K562 (cell line): Measurements from ENCODE around the gene GPR35. TPM values are rescaled to one million over a fixed set of nuclear protein-coding genes. Genes with fewer than 3 reads are reported as not detected.

Experiments used
- CHD2 ChIP-seq: IDR thresholded peaks from 2 replicates; pipeline ENCODE4 v1.6.1; 2011; ENCODE audit warnings: low read depth, low read length
- CHD7 ChIP-seq: fragments of 200-600 bp; sonication (generic); IDR thresholded peaks from one replicate; pipeline ENCODE4 v1.6.1; 2012; ENCODE audit warnings: mild to moderate bottlenecking, low read depth, low read length, inconsistent platforms
- DIDO1 ChIP-seq: fragments of 450-650 bp; IDR thresholded peaks from 2 replicates; pipeline ENCODE4 v1.6.1; 2016; ENCODE audit warnings: low read depth, missing biosample characterization, missing genetic modification characterization
- ERF ChIP-seq: fragments of 450-650 bp; formaldehyde crosslinking; IDR thresholded peaks from 2 replicates; pipeline ENCODE4 v1.4.0; 2020; ENCODE audit warnings: mild to moderate bottlenecking, mixed read lengths
- ESRRB ChIP-seq: fragments of 250-450 bp; sonication (Bioruptor Pico); IDR thresholded peaks from 2 replicates; pipeline ENCODE4 v1.5.0; 2020; ENCODE audit warnings: mild to moderate bottlenecking, moderate library complexity, borderline replicate concordance
- FIP1L1 ChIP-seq: fragments of 200-400 bp; formaldehyde crosslinking; IDR thresholded peaks from 2 replicates; pipeline ENCODE4 v1.6.1; 2018; ENCODE audit warnings: mild to moderate bottlenecking, low read depth, low read length; ENCODE audit not compliant: poor library complexity, severe bottlenecking
- IFI16 ChIP-seq: fragments of 250-450 bp; sonication (Bioruptor Pico); IDR thresholded peaks from 2 replicates; pipeline ENCODE4 v2.1.2; 2022; ENCODE audit warnings: mild to moderate bottlenecking, inconsistent platforms
- MEF2D ChIP-seq: conservative IDR thresholded peaks from 2 replicates; pipeline ENCODE4 v1.6.1; 2016; ENCODE audit warnings: low read depth, missing genetic modification characterization, missing compliant biosample characterization
- MXI1 ChIP-seq: IDR thresholded peaks from 2 replicates; pipeline ENCODE4 v1.6.1; 2011; ENCODE audit warnings: low read depth, mild to moderate bottlenecking, improper control_type of control experiment, low read length
- MYC ChIP-seq, 2 experiments: fragments of 250-450 bp in 1 of 2; sonication (Bioruptor Pico) in 1 of 2; IDR thresholded peaks; 2 replicates each; pipeline versions ENCODE4 v1.5.1 to v1.6.1; 2012 to 2021; ENCODE audit warnings: low read depth in 2 of 2, borderline replicate concordance in 1 of 2, improper control_type of control experiment in 1 of 2, low read length in 1 of 2, mild to moderate bottlenecking in 1 of 2, moderate library complexity in 1 of 2
- NCOA6 ChIP-seq: fragments of 450-650 bp; IDR thresholded peaks from 2 replicates; pipeline ENCODE4 v1.6.1; 2017; ENCODE audit warnings: mild to moderate bottlenecking
- NUFIP1 ChIP-seq: fragments of 450-650 bp; IDR thresholded peaks from 2 replicates; pipeline ENCODE4 v1.6.1; 2018; ENCODE audit not compliant: partially characterized antibody
- RAD21 ChIP-seq, 2 experiments: fragments of 250-450 bp in 1 of 2; fragments of 450-650 bp in 1 of 2; sonication (Bioruptor Pico) in 1 of 2; formaldehyde crosslinking in 1 of 2; IDR thresholded peaks in 1 of 2; conservative IDR thresholded peaks in 1 of 2; 2 replicates each; pipeline versions ENCODE4 v1.4.0 to v1.8.0; 2020 to 2022; ENCODE audit warnings: mild to moderate bottlenecking in 2 of 2, moderate library complexity in 1 of 2
- RB1 ChIP-seq: fragments of 450-650 bp; IDR thresholded peaks from 2 replicates; pipeline ENCODE4 v1.6.1; 2017; ENCODE audit warnings: low read depth, mild to moderate bottlenecking
- SIRT6 ChIP-seq: IDR thresholded peaks from one replicate; pipeline ENCODE4 v1.6.1; 2012; ENCODE audit warnings: low read depth, mild to moderate bottlenecking, control low read depth, inconsistent platforms, low read length, moderate library complexity
- SMARCC2 ChIP-seq: fragments of 450-650 bp; IDR thresholded peaks from 2 replicates; pipeline ENCODE4 v1.6.1; 2017; ENCODE audit warnings: antibody characterized with exemption, moderate library complexity, mild to moderate bottlenecking, low read depth
- SNIP1 ChIP-seq: fragments of 450-650 bp; IDR thresholded peaks from 2 replicates; pipeline ENCODE4 v1.7.1; 2017; ENCODE audit warnings: low read depth, mild to moderate bottlenecking
- TEAD2 ChIP-seq: fragments of 450-650 bp; IDR thresholded peaks from 2 replicates; pipeline ENCODE4 v1.6.1; 2016; ENCODE audit warnings: missing genetic modification characterization, control low read depth, missing compliant biosample characterization
- polyA plus RNA-seq, 8 experiments: library from polyadenylated mRNA; depleted of rRNA in 4 of 8; stranded (reverse) in 5 of 8; unstranded in 3 of 8; fragments of >200 nt; fragmentation: Nextera tagmentation in 2 of 8; fragmentation: Illumina TruSeq in 1 of 8; extraction: Ambion mirVana in 2 of 8; extraction: Trizol in 1 of 8; gene quantifications; 2 replicates each; pipeline versions ENCODE4 v1.2.1 to v1.2.3, GENCODE V29; 2011 to 2014; ENCODE audit warnings: inconsistent platforms in 1 of 8, missing spikeins in 1 of 8
- total RNA-seq, 7 experiments: library from RNA; depleted of rRNA in 6 of 7; stranded (reverse); fragments of >200 nt in 6 of 7; fragmentation: Illumina TruSeq in 2 of 7; extraction: Trizol in 2 of 7; gene quantifications; 2 replicates each; pipeline versions ENCODE4 v1.2.1 to v1.2.3, GENCODE V29; 2011 to 2021; ENCODE audit warnings: low replicate concordance in 1 of 7

GPR35 gene
- total and polyA plus RNA-seq, 9 of the 15 experiments (the other 6 are each of a cell fraction or from before 2014, with no cell fraction given): 0.04 to 0.50 (median 0.29) TPM; not detected in 3

- no peak for TF ChIP-seq CHD7
- no peak for TF ChIP-seq SMARCC2
- TF ChIP-seq RAD21 (CRISPR knock-in tag; conservative IDR thresholded peaks at IDR 0.05 in 1 of 2, IDR thresholded peaks at IDR 0.05 in 1 of 2): peak; percentile 65 to 74
- peak; percentile 61 for TF ChIP-seq SNIP1
- TF ChIP-seq CHD2: no peak
- no peak for TF ChIP-seq SIRT6
- TF ChIP-seq RB1: peak; percentile 71
- no peak for TF ChIP-seq NUFIP1
- TF ChIP-seq ERF (CRISPR knock-in tag): no peak
- no peak for TF ChIP-seq TEAD2 (tag)
- no peak for TF ChIP-seq FIP1L1
- no peak for TF ChIP-seq MXI1
- TF ChIP-seq MEF2D (tag): no peak
- no peak for TF ChIP-seq IFI16
- TF ChIP-seq DIDO1 (tag): no peak
- 0 out of 2 replicates have a peak, but pooled peaks have one; percentile 28 for TF ChIP-seq MYC (IDR thresholded peaks at IDR 0.05; ENCODE audit: low read depth, low read length)
- no peak for TF ChIP-seq MYC (CRISPR knock-in tag; IDR thresholded peaks at IDR 0.05; ENCODE audit: borderline replicate concordance, low read depth)
- TF ChIP-seq ESRRB (CRISPR knock-in tag): no peak
- no peak for TF ChIP-seq NCOA6
Observed at GRCh38 chr2:240604291-240604938, 20.9 kb upstream of the GPR35 start (continued).
